IMR-90 (cell line): Measurements from ENCODE around the gene GUCD1. TPM values are rescaled to one million over a fixed set of nuclear protein-coding genes. Genes with fewer than 3 reads are reported as not detected.

Experiments used
- ATAC-seq: fragments of 200-7000 bp; cut with Tn5 transposase; 2 replicates; pipeline ENCODE4 v1.9.1; 2020; ENCODE audit warnings: low read depth, mild to moderate bottlenecking, moderate library complexity
- BruUV-seq: library from RNA; stranded (reverse); fragments of 400-500 nt; replicated peaks from 2 replicates; lab custom pipeline; 2021; lab: Mats Ljungman, UMichigan
- CTCF ChIA-PET: fragments of 300-600 bp; formaldehyde crosslinking; extraction: SDS; loops from one replicate; lab custom pipeline; 2021; ENCODE audit warnings: antibody characterized with exemption; lab: Yijun Ruan, JAX
- POLR2A ChIA-PET: fragments of 300-600 bp; sonication (Branson Sonifier 250); formaldehyde crosslinking; loops from one replicate; lab custom pipeline; 2022; ENCODE audit warnings: antibody characterized with exemption; ENCODE audit not compliant: unreplicated experiment; lab: Charles Lee
- DNase-seq: peaks from one replicate; pipeline ENCODE4 v3.0.0; 2013
- H2AFZ ChIP-seq: replicated peaks from 2 replicates; pipeline ENCODE3; 2013; ENCODE audit warnings: low read length, mild to moderate bottlenecking; ENCODE audit not compliant: poor library complexity
- H2AK5ac ChIP-seq: 2 replicates; pipeline ENCODE4 v1.6.1; 2013; ENCODE audit warnings: low read depth, low read length, inconsistent platforms
- H2AK9ac ChIP-seq: replicated peaks from 2 replicates; pipeline ENCODE3; 2013; ENCODE audit warnings: mild to moderate bottlenecking, low read depth, low read length, moderate library complexity; ENCODE audit not compliant: poor library complexity
- H2BK120ac ChIP-seq: 2 replicates; pipeline ENCODE4 v1.6.1; 2013; ENCODE audit warnings: low read depth, low read length, inconsistent platforms
- H2BK15ac ChIP-seq: 3 replicates; pipeline ENCODE4 v1.6.1; 2013; ENCODE audit warnings: low read depth, low read length, inconsistent platforms
- H2BK20ac ChIP-seq: 2 replicates; pipeline ENCODE4 v1.6.1; 2013; ENCODE audit warnings: low read depth, mild to moderate bottlenecking, inconsistent platforms, low read length, moderate library complexity
- H2BK5ac ChIP-seq: 2 replicates; pipeline ENCODE4 v1.6.1; 2013; ENCODE audit warnings: mild to moderate bottlenecking, low read depth, low read length, inconsistent platforms; ENCODE audit not compliant: poor library complexity, severe bottlenecking
- H3K14ac ChIP-seq: replicated peaks from 2 replicates; pipeline ENCODE4 v1.6.1; 2013; ENCODE audit warnings: low read depth, low read length, inconsistent platforms
- H3K18ac ChIP-seq: 2 replicates; pipeline ENCODE4 v1.6.1; 2013; ENCODE audit warnings: low read depth, low read length, control low read depth
- H3K23ac ChIP-seq: 2 replicates; pipeline ENCODE4 v1.6.1; 2013; ENCODE audit warnings: low read depth, low read length, inconsistent platforms
- H3K27ac ChIP-seq: 2 replicates; pipeline ENCODE4 v1.5.1; 2013; ENCODE audit warnings: mild to moderate bottlenecking, control low read depth, low read length; ENCODE audit not compliant: insufficient read depth
- H3K27me3 ChIP-seq: 2 replicates; pipeline ENCODE4 v1.6.1; 2013; ENCODE audit warnings: low read length; ENCODE audit not compliant: control insufficient read depth, insufficient read depth
- H3K36me3 ChIP-seq: 2 replicates; pipeline ENCODE4 v1.6.1; 2013; ENCODE audit warnings: low read length, mixed read lengths; ENCODE audit not compliant: control insufficient read depth, insufficient read depth
- H3K4ac ChIP-seq: 2 replicates; pipeline ENCODE4 v1.6.1; 2013; ENCODE audit warnings: low read depth, low read length, inconsistent platforms
- H3K4me1 ChIP-seq: 2 replicates; pipeline ENCODE4 v1.6.1; 2013; ENCODE audit warnings: low read length, mixed read lengths; ENCODE audit not compliant: control insufficient read depth, insufficient read depth
- H3K4me2 ChIP-seq: 2 replicates; pipeline ENCODE4 v1.6.1; 2013; ENCODE audit warnings: low read depth, mild to moderate bottlenecking, control low read depth, low read length, moderate library complexity
- H3K4me3 ChIP-seq: 2 replicates; pipeline ENCODE4 v1.5.1; 2013; ENCODE audit warnings: low read depth, mild to moderate bottlenecking, control low read depth, low read length, moderate library complexity; ENCODE audit not compliant: insufficient read depth
- H3K56ac ChIP-seq: 2 replicates; pipeline ENCODE4 v1.6.1; 2013; ENCODE audit warnings: low read length, inconsistent platforms; ENCODE audit not compliant: insufficient read depth; ENCODE audit errors: extremely low read depth
- H3K79me1 ChIP-seq, 2 experiments: 2 replicates each; pipeline ENCODE4 v1.6.1; 2013; ENCODE audit warnings: low read length in 2 of 2, inconsistent platforms in 1 of 2, low read depth in 1 of 2
- H3K9ac ChIP-seq: 2 replicates; pipeline ENCODE4 v1.6.1; 2013; ENCODE audit warnings: low read depth, low read length, control low read depth
- H3K9me1 ChIP-seq: 2 replicates; pipeline ENCODE4 v1.6.1; 2013; ENCODE audit warnings: low read length, inconsistent platforms; ENCODE audit not compliant: insufficient read depth
- H3K9me3 ChIP-seq: 2 replicates; pipeline ENCODE4 v1.6.1; 2013; ENCODE audit warnings: low read length; ENCODE audit not compliant: control insufficient read depth, insufficient read depth
- H4K20me1 ChIP-seq: 2 replicates; pipeline ENCODE4 v1.6.1; 2013; ENCODE audit warnings: low read length, inconsistent platforms; ENCODE audit not compliant: insufficient read depth
- H4K5ac ChIP-seq: 2 replicates; pipeline ENCODE4 v1.6.1; 2013; ENCODE audit warnings: mild to moderate bottlenecking, low read depth, low read length, control low read depth
- H4K8ac ChIP-seq, 2 experiments: 2 replicates each; pipeline ENCODE4 v1.6.1; 2013; ENCODE audit warnings: low read depth in 2 of 2, low read length in 2 of 2, control low read depth in 1 of 2, inconsistent platforms in 1 of 2
- H4K91ac ChIP-seq: 2 replicates; pipeline ENCODE4 v1.6.1; 2013; ENCODE audit warnings: low read depth, low read length, inconsistent platforms; ENCODE audit not compliant: insufficient read depth
- CEBPB ChIP-seq: IDR thresholded peaks from 2 replicates; pipeline ENCODE4 v1.6.1; 2012; ENCODE audit warnings: low read depth, low read length, improper control_type of control experiment
- ELK1 ChIP-seq: fragments of 150-350 bp; IDR thresholded peaks from 2 replicates; pipeline ENCODE4 v1.6.1; 2016; ENCODE audit warnings: low read depth, mild to moderate bottlenecking, low read length, moderate library complexity, borderline replicate concordance
- MAFK ChIP-seq: IDR thresholded peaks from 2 replicates; pipeline ENCODE4 v1.6.1; 2012; ENCODE audit warnings: low read depth, low read length, improper control_type of control experiment
- MXI1 ChIP-seq: IDR thresholded peaks from 2 replicates; pipeline ENCODE4 v1.6.1; 2012; ENCODE audit warnings: low read depth, mild to moderate bottlenecking, low read length, moderate library complexity, borderline replicate concordance
- NFE2L2 ChIP-seq: fragments of 150-350 bp; IDR thresholded peaks from 2 replicates; pipeline ENCODE4 v1.6.1; 2016; ENCODE audit warnings: low read depth, mild to moderate bottlenecking, low read length
- RAD21 ChIP-seq: IDR thresholded peaks from 2 replicates; pipeline ENCODE4 v1.6.1; 2012; ENCODE audit warnings: low read length, improper control_type of control experiment
- SMC3 ChIP-seq: fragments of 150-350 bp; IDR thresholded peaks from 2 replicates; pipeline ENCODE4 v1.6.1; 2016; ENCODE audit warnings: low read depth, mild to moderate bottlenecking, antibody characterized with exemption, low read length, moderate library complexity
- WGBS, 2 experiments: methylation state at CpG; one replicate each; pipeline versions ENCODE4 v1.1.5 to v1.1.7; 2013; ENCODE audit warnings: missing lambda C conversion rate in 2 of 2; ENCODE audit not compliant: insufficient read length in 1 of 2; ENCODE audit errors: extremely low coverage in 2 of 2; 5-methylcytosine and 5-hydroxymethylcytosine counted together
- dilution Hi-C: fragments of 300-500 bp; cut with HindIII; formaldehyde crosslinking; loops from one replicate; pipeline ENCODE4 v1.14.3; 2018; ENCODE audit warnings: low sequenced_read_pairs; ENCODE audit not compliant: unreplicated experiment
- in situ Hi-C: fragments of 300-500 bp; cut with MboI; formaldehyde crosslinking; loops from 3 replicates; pipeline ENCODE4 v1.14.3; 2019; ENCODE audit warnings: low sequenced_read_pairs, inconsistent platforms, mixed read lengths
- intact Hi-C: fragments of 100-400 bp; cut with micrococcal nuclease; formaldehyde crosslinking; loops from 2 replicates; pipeline ENCODE4 v1.10.0; 2022
- polyA plus RNA-seq, 3 experiments: library from polyadenylated mRNA; depleted of rRNA; stranded (reverse); fragments of >200 nt; gene quantifications; 2 replicates each; pipeline ENCODE4 v1.2.3, GENCODE V29; 2012; ENCODE audit warnings: low replicate concordance in 1 of 3
- total RNA-seq: library from RNA; depleted of rRNA; stranded (reverse); fragments of >200 nt; gene quantifications from 2 replicates; pipeline ENCODE4 v1.2.3, GENCODE V29; 2012

Gene GUCD1
- total and polyA plus RNA-seq, 2 of the 4 experiments (the other 2 are of a cell fraction): 97.6 to 143 TPM

GRCh38 chr22:24497841-24498258, 57.1 kb downstream of the GUCD1 start:
- intact Hi-C loops (no loop called here), dilution Hi-C loops (no loop called here), in situ Hi-C loops (no loop called here)
- Histone ChIP-seq H3K4ac (no peak overlapping the region), H2BK5ac (no peak overlapping the region), H2AFZ (no peak overlapping the region), H3K36me3 (no peaks in the 10 kb centered on the region), H3K27ac (no peak overlapping the region), H3K27me3 (peaks cover 52% of the 10 kb centered on the region), H4K5ac (no peak overlapping the region), H4K91ac (no peak overlapping the region), H3K9me1 (no peaks in the 10 kb centered on the region), H2AK5ac (no peak overlapping the region), H2AK9ac (no peak overlapping the region), H4K8ac (no peak overlapping the region), H3K4me3 (no peak overlapping the region), H3K18ac (no peak overlapping the region), H3K14ac (no peak overlapping the region), H3K9me3 (peaks cover 2% of the 10 kb centered on the region; the same call in 1 of the 2 replicates), H2BK15ac (no peak overlapping the region), H3K4me1 (peaks cover 3% of the 10 kb centered on the region; the same call in 1 of the 2 replicates), H4K20me1 (no peaks in the 10 kb centered on the region), H3K23ac (no peak overlapping the region), H2BK120ac (no peak overlapping the region), H3K9ac (no peak overlapping the region), H3K79me1 (no peaks in the 10 kb centered on the region), H3K56ac (no peak overlapping the region), H2BK20ac (no peak overlapping the region), H3K4me2 (no peak overlapping the region)
- no TSS peak for BruUV-seq
- DNase-seq (no peak), ATAC-seq (no peak)
- TF ChIP-seq MAFK: no peak
- no peak for TF ChIP-seq MXI1
- no peak for TF ChIP-seq SMC3
- TF ChIP-seq ELK1: no peak
- TF ChIP-seq NFE2L2: no peak
- no peak for TF ChIP-seq RAD21
- TF ChIP-seq CEBPB: no peak
- ChIA-PET POLR2A (no interaction called here), CTCF (no interaction called here)
- WGBS, 2 experiments: 83% methylated on average over 2 of the region's 2 CpGs; no CpG with 5 or more reads in 1 of the 2 experiments
